Stimulated activated CD4-positive, alpha-beta T cell treated with anti-CD3 and anti-CD28 coated beads, TNF-alpha, amount 100 ng/mL, for 48 hours (primary cell): ENCODE results near the gene PON2.
"Not testable (repeated sequence)": the region's sequence is repeated elsewhere in the genome, so short reads cannot be mapped to it uniquely, and the experiment has no call there.

Source experiments
- DNase-seq, 3 donors: peaks; one replicate each; pipeline ENCODE4 v3.0.0-alpha.2; 2020; ENCODE audit warnings: low read depth in 3 of 3

PON2 gene

DNA sequence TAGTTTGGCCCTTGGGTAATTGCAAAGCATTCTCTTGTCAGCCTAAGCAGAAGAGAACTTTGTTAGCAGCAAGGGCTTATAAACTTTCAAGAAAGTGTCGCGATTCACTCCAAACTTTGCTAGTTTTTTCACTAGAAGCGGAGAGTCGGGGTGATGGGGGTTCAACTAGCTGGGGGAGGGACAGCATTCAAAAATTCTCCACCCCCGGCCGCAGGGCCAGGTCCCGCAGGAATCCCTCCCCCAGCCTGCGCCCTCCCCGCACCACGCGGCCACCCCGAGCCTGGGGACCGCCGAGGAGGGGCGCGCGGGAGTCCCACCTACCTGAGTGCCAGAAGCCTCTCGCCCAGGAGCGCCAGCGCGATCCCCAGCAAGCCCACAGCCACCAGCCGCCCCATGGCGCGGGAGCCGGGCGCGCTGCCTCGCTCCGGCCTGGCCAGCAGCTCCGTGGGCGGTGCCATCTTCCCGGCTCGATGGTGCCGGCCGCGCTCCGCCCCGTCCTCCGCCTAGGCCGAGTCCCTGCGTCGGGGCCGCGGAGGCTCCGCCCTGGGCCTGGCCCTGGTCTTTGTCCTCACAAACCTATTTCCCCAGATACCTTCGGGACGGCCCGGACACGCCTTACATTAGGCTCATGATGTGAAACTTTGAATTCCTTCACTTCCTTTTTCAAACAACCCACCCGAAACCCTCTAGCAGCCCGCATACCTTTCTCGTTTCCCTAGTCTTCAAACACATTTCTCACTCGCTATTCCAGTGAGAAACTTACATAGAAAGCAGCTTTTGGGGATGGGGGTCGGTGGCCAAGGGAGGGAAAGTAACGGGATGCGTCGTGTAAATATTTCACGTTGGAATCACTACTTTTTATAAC is at the start of gene PON2:
Gene PON2 (minus strand): TSS at position 472 of the 865 bp plus-strand sequence. CDS start 77 bp downstream, at position 395.
- DNase-seq, result peak; percentile 2 to 18 (median 4)

DNA sequence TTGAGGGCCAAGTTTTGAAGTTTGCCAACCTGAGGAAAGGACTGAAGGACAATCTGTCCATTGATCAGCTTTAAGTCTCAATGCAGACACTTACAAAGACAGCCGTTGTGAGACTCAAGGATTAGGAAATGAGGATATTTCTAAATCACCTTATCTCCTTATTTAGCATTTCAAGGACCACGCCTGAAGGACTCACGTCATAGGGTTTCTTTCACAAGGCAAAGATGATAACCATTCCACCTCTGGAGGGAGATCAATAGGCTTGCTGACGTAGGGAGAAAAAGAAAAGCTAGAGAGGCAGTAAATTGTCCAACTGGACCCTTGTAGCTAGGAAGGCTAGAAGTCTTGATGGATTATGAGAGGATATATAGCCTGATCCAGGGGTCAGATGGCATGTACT is 47.6 kb upstream of the PON2 start:
- no peak for DNase-seq

DNA sequence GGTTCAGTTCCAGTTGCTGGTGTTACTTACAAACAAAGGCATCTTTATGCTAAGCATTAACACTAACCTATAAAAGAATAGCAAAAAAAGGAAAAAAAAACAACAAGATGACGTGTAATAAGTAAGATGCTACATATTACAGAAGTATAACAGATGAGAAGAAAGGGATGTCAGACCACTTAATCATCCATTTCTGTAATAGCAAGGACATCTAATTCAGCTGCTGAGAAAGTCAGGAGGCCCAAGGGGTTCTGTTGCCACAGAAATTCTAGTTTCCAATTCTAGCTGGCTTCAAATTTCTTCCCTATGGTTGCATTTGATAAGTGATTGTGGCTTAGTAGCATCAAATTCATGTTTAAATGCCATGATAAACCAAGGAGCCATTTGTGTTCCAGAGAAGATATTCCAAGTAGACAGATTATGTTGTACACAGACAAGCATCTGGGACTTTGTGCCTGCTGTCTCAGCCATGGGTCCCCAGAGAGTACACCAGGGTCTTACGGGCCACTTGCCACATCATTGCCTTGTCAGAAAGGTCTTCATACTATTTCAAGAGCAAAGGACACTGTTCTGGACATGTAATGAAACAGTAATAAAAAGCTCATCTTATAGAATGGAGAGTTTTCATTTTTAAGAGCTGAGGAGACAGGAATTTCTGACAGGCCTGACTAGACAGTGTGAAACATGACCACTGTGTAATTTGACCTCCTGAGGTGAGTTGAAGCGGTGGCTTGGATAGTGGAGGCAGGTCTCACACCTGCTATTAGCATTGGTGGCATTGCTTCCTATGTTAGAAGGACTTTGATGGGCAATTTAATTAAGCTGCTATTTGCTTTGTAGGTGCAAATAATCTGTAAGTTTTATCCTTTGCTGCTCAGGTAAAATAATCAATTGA is 46.7 kb upstream of the PON2 start:
- DNase-seq, result no peak

DNA sequence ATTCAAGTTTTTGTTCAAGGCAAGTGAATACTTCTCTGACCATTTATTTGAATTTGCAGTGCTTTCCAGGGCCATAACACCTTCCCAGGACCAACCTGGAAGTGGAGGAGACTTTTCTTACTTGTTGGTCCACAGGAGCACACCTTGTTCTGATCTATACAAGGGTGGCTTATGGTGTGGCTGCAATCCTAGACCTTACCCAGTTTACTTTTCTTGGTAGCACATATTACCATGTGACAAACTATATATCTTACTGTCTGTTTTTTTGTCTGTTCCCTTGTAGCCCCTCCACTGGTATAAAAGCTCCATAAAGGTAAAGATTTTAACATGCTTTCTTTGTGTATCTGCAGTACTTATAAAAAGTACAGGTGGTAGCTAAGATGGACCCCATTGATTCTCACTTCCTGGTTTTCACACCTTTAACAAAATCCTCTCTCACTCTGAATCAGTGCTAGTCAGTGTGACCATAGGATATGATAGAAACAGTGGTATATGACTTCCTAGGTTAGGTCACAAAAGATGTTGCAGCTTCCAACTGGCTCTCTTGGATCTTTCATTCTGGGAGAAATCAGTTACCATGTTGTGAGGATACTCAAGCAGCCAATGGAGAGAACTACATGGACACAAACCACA is 45.3 kb upstream of the PON2 start:
- DNase-seq, result no peak

DNA sequence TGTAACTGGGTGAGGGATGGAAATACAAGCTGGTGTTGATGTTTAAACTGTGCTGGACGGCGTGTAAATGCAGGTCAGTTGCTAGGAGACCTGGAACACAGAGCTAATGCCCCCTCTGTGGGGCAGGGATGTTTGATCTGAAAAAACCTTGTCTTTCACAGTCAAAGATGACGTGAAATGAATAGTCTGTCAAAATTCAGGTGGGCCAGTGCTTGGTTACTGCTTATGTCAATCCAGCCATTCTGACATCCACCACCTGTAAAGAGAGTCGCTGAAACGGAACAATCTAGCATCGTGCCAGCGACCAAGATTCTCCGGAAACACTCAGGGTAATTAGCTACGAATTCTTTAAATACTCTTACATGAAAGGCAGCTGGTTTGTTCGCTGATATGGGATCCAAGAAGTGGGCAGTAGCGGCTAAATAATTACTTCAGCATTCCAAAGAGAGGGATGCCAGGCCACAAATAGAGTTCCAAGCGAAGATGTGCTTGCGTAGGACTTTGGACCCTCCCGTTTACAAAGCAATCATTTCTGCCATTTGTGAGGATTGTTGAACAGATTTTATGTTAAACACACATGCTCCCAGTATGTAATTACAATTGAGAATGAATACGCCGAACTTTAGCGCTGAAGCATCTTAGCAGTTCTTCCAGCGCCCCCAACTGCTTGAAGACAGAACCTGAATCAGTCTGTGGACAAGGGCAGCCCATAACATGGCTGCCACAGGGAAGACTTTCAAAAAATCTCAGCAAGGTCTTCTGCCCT is 43.6 kb upstream of the PON2 start:
- no peak for DNase-seq

DNA sequence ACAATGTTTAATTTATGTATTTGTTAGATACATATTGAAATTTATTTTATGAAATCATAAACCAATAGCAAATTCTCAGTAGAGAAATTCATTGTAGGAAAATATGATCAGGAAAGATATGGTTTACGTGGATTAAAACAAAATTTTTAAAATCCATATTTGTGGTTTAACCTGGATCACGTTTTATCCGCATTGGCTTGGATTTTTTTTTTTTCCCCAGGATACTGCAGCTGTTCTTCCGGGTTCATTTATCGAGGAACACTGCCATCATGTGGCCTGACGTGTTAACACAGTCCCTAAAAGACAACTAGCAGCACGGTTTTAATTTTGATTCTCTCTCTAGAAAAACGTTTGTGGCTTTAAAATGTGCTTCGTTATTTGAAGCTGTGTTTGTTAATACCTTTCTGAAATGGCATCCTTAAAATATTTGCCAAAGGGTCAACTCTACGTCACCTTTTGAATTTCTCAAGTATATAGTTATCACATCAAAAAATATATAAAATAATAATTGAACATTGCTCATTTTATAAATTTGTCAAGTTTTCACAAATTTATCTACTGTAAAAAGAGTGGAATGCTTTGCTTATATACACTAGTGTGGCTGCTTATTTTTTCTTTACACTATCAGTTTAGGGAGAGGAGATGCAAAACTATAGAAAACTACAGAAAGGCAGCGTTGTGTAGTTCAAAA is 42.2 kb upstream of the PON2 start:
- peak; percentile 9 to 25 (median 15) for DNase-seq

DNA sequence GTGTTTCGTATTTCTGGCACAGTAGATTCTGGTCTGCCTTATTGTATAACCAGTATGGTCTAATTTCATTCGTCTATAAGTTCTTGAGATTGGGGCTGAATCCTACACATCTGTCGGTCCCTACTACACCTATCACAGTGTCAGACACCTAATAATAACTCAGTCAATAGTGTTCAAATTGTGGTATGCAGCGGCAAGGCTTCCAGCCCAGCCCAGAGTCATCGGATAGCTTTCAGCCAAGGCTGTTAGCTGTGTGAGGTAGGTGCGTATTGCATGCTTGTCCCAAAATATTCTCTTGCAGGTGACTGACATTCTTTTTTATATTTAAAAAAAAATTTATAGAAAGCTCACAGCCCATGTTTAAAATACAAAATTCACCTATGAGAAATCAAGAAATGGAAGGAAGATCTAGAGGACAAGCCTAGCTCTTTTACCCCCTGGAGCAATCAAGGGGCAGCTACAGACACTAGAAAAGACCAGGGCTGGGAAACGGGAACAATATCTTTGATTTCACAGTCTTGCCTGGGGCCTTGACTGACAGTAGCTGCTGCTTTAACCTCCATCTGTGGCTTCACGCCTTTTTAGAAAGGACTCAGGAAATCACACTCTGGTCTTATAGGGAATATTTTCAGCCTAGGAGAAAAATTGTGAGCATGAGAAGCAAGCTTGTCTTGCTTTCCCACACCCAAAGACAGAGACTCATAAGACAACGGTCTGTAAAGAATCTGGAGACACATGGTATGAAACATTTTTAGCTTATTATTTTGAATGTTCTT is 41.4 kb upstream of the PON2 start:
- no peak for DNase-seq

DNA sequence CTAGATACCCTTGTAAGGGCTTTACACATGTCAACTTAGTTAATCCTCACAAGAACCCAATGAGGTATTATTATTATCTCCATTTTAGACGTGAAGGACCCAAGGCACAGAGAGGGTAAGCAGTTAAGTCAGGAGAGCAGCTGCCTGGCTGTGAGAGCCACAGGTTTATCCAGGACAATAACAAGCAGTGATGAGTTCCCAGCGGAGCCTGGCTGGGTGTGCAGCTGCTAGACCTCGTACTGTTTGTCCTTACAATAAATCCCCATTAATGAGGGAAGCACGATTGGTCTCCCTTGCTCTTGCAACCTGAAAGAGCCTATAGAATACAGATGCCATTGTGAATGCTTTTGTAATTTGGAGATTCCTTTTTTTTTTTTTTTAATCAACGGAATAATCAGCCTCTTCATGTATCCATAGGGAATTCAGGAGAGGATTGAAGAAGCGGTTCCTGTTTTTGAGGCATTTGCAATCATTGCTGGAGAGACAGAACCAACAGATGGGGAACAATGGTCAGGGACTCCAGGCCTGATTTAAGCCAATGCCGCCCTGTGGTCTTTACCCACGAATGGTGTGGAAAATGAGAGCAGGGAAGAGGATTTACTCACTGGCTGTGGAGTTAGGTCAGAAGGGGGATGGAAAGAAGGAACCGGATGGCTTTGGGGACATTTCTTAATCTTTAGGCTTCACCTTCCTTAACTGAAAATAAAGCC is 38.6 kb upstream of the PON2 start:
- no peak for DNase-seq

DNA sequence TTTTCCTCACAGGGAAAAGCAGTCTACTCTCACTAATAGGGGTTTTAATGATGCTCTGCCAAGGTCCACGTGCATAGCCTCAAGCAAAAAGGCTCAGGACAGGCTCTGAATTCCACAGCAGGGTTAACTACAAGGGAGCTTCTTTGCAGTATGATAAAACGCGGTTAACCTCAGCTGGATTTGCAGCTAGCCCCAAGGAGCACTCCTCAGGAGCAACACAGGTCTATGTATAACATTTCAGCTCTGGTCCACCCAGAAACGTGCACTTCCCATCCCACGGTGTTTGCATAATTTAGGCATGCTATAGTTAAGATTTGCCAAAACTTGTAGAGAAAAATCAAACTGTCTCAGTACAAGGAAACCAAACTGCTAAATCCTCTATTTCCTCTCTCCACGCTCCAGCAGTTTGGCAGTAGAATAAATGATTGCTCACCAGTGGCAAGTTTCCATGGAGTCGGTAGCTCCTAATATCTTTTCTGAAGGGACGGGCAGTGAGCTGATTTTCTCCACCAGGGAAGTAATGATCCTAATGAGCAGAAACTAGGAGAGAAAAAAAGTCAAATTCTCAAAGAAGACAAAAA is 37.8 kb upstream of the PON2 start:
- DNase-seq, result no peak

DNA sequence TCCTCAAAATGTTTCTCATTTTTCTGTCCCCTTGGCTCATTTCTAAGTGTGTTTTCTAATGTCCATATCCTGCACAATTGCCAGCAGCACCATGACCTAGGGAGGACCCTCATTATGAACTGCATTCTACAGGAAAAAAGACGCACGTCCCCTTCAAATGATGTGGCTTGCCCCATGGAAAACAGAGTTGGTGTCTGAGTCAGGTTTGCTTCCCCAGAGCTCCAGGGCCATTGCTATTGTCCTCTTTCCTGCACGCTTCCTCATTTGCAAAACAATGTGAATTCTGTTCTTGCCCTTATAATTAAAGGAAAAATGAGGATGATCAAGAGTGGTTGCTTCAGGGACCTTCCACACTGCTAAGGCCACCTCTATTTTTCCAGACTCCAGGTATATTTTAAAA is 36.2 kb upstream of the PON2 start:
- no peak for DNase-seq

DNA sequence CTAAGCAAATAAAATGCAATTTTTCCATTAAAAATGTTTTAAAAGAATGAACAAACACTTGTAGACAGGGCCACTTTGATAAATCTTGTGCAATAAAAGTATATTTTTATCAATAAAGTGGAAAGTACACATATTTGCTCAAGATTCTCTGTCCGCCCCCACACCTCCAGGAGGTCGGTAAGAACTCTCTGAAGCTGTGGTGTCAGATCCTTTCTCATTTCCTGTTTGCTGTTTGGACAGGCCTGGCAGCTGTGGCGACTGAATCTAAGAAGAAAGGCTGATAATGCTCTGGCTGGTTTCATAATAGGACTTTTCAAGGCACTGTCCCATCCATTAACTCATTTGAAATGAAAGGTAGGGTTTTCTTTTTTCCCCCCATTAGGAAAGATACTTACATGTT is 35.6 kb upstream of the PON2 start:
- DNase-seq, result no peak

DNA sequence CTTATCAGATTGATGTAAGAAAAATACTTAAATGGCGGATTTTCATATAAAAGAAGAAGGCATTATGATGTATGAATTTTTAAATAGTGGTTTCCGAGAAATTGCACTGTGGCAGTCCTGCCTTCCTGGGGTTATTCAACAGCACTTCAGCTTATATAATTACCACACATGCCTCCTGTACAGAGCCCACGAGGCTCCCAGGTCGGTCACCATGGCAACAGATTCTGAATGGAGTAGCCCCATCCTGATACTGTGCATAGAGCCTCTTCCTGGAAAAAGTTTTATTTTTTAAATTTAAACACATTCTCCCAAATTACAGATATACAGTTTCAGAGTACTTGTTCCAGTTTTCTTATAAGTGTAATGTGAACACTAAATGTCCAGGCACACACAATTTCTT is 35.0 kb upstream of the PON2 start:
- no peak for DNase-seq

DNA sequence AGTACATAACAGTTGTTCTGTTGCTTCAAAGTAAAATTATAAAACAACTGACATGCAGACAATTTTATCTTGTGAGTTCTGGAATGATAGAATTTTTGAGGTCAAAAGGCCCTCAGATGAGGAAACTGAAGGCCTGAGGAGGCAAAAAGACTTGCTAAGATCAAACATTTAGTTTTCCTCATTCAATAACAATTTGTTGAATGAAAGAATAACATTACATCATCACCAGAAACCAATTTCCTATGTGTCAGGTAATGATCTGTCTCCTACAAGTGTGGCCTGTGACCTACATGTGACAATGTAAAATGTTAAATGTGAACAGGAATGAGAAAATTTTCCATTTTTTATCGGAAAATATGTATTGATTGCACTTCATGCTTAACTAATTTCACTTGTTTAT is 34.4 kb upstream of the PON2 start:
- DNase-seq, result no peak

DNA sequence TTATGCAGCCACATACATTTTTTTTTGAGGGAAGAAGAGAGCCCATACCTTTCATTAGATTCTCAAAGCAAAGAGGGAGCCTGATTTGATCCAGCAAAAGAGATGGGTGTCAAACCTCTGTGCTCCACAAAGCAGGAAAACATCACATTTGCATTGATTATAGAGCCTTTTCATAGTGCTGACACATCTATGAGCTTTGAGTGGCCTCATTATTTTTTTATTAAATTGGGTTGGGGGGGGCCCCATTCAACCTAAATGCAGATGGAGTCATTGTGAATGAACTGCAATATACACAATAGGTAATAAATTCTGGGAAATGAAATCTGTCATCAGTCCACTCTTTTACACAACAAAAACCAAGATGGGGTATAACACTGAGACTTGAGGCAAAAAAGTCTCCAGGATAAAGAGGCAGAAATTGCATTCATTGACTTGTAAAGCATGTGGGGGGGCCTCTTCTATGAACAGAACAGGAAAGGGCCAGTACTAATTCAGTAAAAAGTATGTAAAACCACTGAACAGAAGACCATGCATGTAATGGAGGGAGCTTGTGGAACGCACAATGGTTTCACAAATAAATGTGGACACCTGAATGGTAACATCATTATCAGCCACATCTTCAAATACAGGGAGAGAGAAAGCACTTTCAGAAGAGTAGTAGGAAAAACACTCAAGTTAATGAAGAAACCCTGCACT is 33.2 kb upstream of the PON2 start:
- DNase-seq, result no peak

DNA sequence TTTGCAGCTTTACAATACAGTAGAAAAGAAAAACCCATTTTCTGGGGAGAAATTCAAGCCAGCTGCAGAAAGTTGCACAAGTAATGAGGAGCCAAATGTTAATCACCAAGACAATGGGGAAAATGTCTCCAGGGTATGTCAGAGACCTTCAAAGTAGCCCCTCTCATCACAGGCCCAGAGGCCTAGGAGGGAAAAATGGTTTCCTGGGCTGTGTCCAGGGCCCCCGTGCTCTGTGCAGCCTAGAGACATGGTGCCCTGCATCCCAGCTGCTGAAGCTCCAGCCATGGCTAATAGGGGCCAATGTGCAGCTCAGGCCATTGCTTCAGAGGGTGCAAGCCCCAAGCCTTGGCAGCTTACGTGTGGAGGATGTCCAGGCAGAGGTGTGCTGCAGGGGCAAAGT is 25.8 kb upstream of the PON2 start:
- not testable (repeated sequence) for DNase-seq

DNA sequence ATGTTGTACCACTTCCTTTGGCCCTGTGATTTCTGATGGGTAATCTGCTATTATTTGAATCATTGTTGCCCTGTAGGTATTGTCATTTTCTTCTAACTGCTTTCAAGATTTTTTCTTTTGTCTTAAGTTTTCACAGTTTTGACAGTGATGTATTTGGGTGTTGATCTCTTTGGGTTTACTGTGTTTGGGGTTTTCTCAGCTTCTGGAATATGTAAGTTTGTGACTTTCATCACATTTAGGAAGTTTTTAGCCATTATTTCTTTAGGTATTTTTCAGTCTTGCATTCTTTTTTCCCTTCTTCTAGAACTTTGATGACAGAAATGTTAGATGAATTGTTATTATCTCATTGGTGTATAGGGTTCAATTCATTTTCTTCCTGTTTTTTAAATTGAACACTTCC is 23.1 kb upstream of the PON2 start:
- no peak for DNase-seq

DNA sequence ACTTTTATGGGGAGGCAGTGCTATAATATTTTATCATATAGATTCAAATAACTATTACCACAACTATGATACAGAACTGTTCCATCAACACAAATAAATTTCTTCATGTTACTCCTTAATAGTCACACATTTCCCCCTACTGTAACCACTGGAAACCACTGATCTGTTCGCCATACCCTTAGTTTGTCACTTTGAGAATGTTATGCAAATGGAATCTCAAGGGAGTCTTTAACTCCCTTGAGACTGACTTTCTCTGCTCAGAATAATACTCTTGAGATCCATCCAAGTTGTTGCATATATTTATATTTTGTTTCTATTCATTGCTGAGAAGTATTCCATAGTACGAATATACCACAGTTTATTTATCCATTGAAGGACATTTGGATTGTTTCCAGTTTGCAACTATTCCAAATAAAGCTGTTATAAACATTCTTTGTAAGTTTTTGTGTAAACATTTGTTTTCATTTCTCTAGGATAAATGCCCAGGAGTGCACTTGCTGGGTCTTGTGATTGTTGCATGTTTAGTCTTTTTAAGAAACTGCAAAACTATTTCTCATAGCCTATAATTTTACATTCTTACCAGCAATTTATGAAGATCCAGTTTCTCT is 19.7 kb upstream of the PON2 start:
- DNase-seq, result no peak

DNA sequence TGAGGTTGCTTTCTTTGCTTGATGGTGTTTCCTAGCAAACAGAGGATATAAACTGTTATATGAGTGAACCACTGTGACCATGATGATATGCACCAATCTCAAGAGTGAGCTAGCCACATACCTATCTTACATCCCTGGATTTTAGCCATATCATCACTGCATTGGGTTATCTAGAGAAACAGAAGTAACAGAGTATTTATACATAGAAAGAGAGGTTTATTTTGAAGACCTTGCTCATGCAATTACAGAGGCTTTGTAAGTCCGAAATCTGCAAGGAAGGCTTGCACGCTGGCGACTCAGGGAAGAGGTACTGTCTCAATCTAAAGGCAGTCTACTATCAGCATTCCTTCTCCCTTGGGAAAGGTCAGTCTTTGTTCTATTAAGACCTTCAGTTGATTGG is 11.8 kb upstream of the PON2 start:
- no peak for DNase-seq
